WTC11 (cell line): Measurements from ENCODE around the gene CACNB4. TPM values are rescaled to one million over a fixed set of nuclear protein-coding genes. Genes with fewer than 3 reads are reported as not detected.

ENCODE experiments used
- ATAC-seq: fragments of 200-7000 bp; cut with Tn5 transposase; 2 replicates; pipeline ENCODE4 v1.10.0; 2021; ENCODE audit warnings: mild to moderate bottlenecking, moderate library complexity
- CTCF ChIA-PET: fragments of 300-600 bp; sonication (Branson Sonifier 250); formaldehyde crosslinking; loops from one replicate; lab custom pipeline; 2021; ENCODE audit warnings: antibody characterized with exemption; lab: Charles Lee
- POLR2A ChIA-PET: fragments of 350-600 bp; sonication (Branson Sonifier 250); formaldehyde crosslinking; loops from one replicate; lab custom pipeline; 2021; ENCODE audit warnings: antibody characterized with exemption; lab: Charles Lee
- DNase-seq: peaks from one replicate; pipeline ENCODE4 v3.0.0; 2021; ENCODE audit warnings: low spot score
- H3K27ac Mint-ChIP-seq: 2 replicates; pipeline ENCODE4 v1.8.0; 2021; ENCODE audit warnings: mixed read lengths
- H3K27me3 Mint-ChIP-seq: 2 replicates; pipeline ENCODE4 v1.8.0; 2021; ENCODE audit warnings: low read depth, mild to moderate bottlenecking, moderate library complexity, mixed read lengths
- H3K36me3 Mint-ChIP-seq: 2 replicates; pipeline ENCODE4 v1.8.0; 2021; ENCODE audit warnings: mixed read lengths
- H3K4me1 Mint-ChIP-seq: 2 replicates; pipeline ENCODE4 v1.8.0; 2022; ENCODE audit warnings: mixed read lengths
- H3K4me3 Mint-ChIP-seq: 2 replicates; pipeline ENCODE4 v1.8.0; 2021; ENCODE audit warnings: mild to moderate bottlenecking, moderate library complexity, mixed read lengths
- H3K9me3 Mint-ChIP-seq: 2 replicates; pipeline ENCODE4 v1.8.0; 2021; ENCODE audit warnings: mixed read lengths
- ERG ChIP-seq: fragments of 250-450 bp; sonication (Bioruptor Pico); IDR thresholded peaks from 2 replicates; pipeline ENCODE4 v1.8.0; 2021; ENCODE audit warnings: mild to moderate bottlenecking
- ESRRA ChIP-seq: sonication (generic); formaldehyde crosslinking; IDR thresholded peaks from 2 replicates; pipeline ENCODE4 v1.8.1; 2022; ENCODE audit warnings: mild to moderate bottlenecking, missing genetic modification reagents, borderline replicate concordance
- ETV6 ChIP-seq: sonication (generic); formaldehyde crosslinking; IDR thresholded peaks from 2 replicates; pipeline ENCODE4 v1.8.1; 2022; ENCODE audit warnings: mild to moderate bottlenecking, missing genetic modification reagents
- FOXK1 ChIP-seq: sonication (generic); formaldehyde crosslinking; IDR thresholded peaks from 2 replicates; pipeline ENCODE4 v1.8.0; 2022; ENCODE audit warnings: mild to moderate bottlenecking, moderate library complexity, missing genetic modification reagents
- GTF2I ChIP-seq: fragments of 250-450 bp; sonication (Bioruptor Pico); conservative IDR thresholded peaks from 2 replicates; pipeline ENCODE4 v1.4.0; 2021; ENCODE audit warnings: mild to moderate bottlenecking
- HMGA2 ChIP-seq: fragments of 250-450 bp; sonication (Bioruptor Pico); IDR thresholded peaks from 2 replicates; pipeline ENCODE4 v1.4.0; 2021; ENCODE audit warnings: mild to moderate bottlenecking, moderate library complexity
- IRF2 ChIP-seq: sonication (generic); formaldehyde crosslinking; IDR thresholded peaks from 2 replicates; pipeline ENCODE4 v1.8.0; 2022; ENCODE audit warnings: low read depth, missing genetic modification reagents, borderline replicate concordance
- JUN ChIP-seq: sonication (generic); formaldehyde crosslinking; IDR thresholded peaks from 2 replicates; pipeline ENCODE4 v1.8.0; 2023; ENCODE audit warnings: mild to moderate bottlenecking, missing genetic modification reagents
- NFE2L1 ChIP-seq: sonication (generic); formaldehyde crosslinking; IDR thresholded peaks from 2 replicates; pipeline ENCODE4 v1.8.1; 2023; ENCODE audit warnings: missing genetic modification reagents
- NFYB ChIP-seq: sonication (generic); formaldehyde crosslinking; conservative IDR thresholded peaks from 2 replicates; pipeline ENCODE4 v1.8.0; 2022; ENCODE audit warnings: low read depth, missing genetic modification reagents
- NR1H2 ChIP-seq: sonication (generic); formaldehyde crosslinking; IDR thresholded peaks from 2 replicates; pipeline ENCODE4 v1.9.0; 2021; ENCODE audit warnings: mild to moderate bottlenecking, moderate library complexity, missing genetic modification reagents
- NR3C1 ChIP-seq: sonication (generic); formaldehyde crosslinking; conservative IDR thresholded peaks from 2 replicates; pipeline ENCODE4 v1.8.1; 2023; ENCODE audit warnings: low read depth, mild to moderate bottlenecking, missing genetic modification reagents
- SMAD4 ChIP-seq: sonication (generic); formaldehyde crosslinking; IDR thresholded peaks from 2 replicates; pipeline ENCODE4 v1.8.0; 2022; ENCODE audit warnings: mild to moderate bottlenecking, missing genetic modification reagents
- TCF7 ChIP-seq: sonication (generic); formaldehyde crosslinking; IDR thresholded peaks from 2 replicates; pipeline ENCODE4 v1.8.0; 2022; ENCODE audit warnings: mild to moderate bottlenecking, low read depth, missing genetic modification reagents, moderate library complexity
- TEAD1 ChIP-seq: sonication (generic); formaldehyde crosslinking; IDR thresholded peaks from 2 replicates; pipeline ENCODE4 v1.8.0; 2022; ENCODE audit warnings: mild to moderate bottlenecking, missing genetic modification reagents
- TEAD4 ChIP-seq: sonication (generic); formaldehyde crosslinking; IDR thresholded peaks from 2 replicates; pipeline ENCODE4 v1.8.0; 2022; ENCODE audit warnings: mild to moderate bottlenecking, missing genetic modification reagents
- USF1 ChIP-seq: sonication (generic); formaldehyde crosslinking; IDR thresholded peaks from 2 replicates; pipeline ENCODE4 v1.8.0; 2022; ENCODE audit warnings: mild to moderate bottlenecking, missing genetic modification reagents
- ZNF121 ChIP-seq: sonication (generic); formaldehyde crosslinking; IDR thresholded peaks from 2 replicates; pipeline ENCODE4 v1.8.0; 2023; ENCODE audit warnings: missing genetic modification reagents
- ZNF138 ChIP-seq: sonication (generic); formaldehyde crosslinking; conservative IDR thresholded peaks from 2 replicates; pipeline ENCODE4 v1.8.1; 2022; ENCODE audit warnings: mild to moderate bottlenecking, moderate library complexity, missing genetic modification reagents
- ZNF317 ChIP-seq: sonication (generic); formaldehyde crosslinking; IDR thresholded peaks from 2 replicates; pipeline ENCODE4 v1.8.1; 2023; ENCODE audit warnings: low read depth, mild to moderate bottlenecking, moderate library complexity, missing genetic modification reagents, borderline replicate concordance
- ZNF416 ChIP-seq: fragments of 250-450 bp; sonication (Bioruptor Pico); IDR thresholded peaks from 2 replicates; pipeline ENCODE4 v1.9.0; 2021; ENCODE audit warnings: mild to moderate bottlenecking, inconsistent platforms
- ZNF532 ChIP-seq: fragments of 250-450 bp; sonication (Bioruptor Pico); IDR thresholded peaks from 2 replicates; pipeline ENCODE4 v1.9.0; 2021; ENCODE audit warnings: mild to moderate bottlenecking, borderline replicate concordance
- total RNA-seq: library from RNA; stranded (reverse); gene quantifications from 3 replicates; pipeline ENCODE4 v1.2.3, GENCODE V29; 2021
- TF ChIP-seq, protein P1 (sequence below): fragments of 250-450 bp; sonication (Bioruptor Pico); IDR thresholded peaks from 2 replicates; pipeline ENCODE4 v1.9.0; 2021; ENCODE audit warnings: moderate library complexity, mild to moderate bottlenecking, inconsistent platforms, borderline replicate concordance
- TF ChIP-seq, protein P2 (sequence below): fragments of 250-450 bp; sonication (Bioruptor Pico); IDR thresholded peaks from 2 replicates; pipeline ENCODE4 v1.9.0; 2021; ENCODE audit warnings: mild to moderate bottlenecking
- TF ChIP-seq, protein P3 (sequence below): sonication (generic); formaldehyde crosslinking; IDR thresholded peaks from 2 replicates; pipeline ENCODE4 v1.8.1; 2023; ENCODE audit warnings: mild to moderate bottlenecking, missing genetic modification reagents

Gene CACNB4
- total RNA-seq, 1 experiment from 2014 or later = 4.7 TPM

GRCh38 chr2:151869291-151869690 lies 229.6 kb downstream of the CACNB4 start:
- no peak for TF ChIP-seq ESRRA (CRISPR knock-in tag)
- TF ChIP-seq GTF2I (CRISPR knock-in tag) = no peak
- TF ChIP-seq, protein P1, sequence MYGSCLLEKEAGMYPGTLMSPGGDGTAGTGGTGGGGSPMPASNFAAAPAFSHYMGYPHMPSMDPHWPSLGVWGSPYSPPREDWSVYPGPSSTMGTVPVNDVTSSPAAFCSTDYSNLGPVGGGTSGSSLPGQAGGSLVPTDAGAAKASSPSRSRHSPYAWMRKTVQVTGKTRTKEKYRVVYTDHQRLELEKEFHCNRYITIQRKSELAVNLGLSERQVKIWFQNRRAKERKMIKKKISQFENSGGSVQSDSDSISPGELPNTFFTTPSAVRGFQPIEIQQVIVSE (CRISPR knock-in tag) = no peak
- no peak for TF ChIP-seq ZNF121 (CRISPR knock-in tag)
- TF ChIP-seq JUN (CRISPR knock-in tag) = no peak
- TF ChIP-seq HMGA2 (CRISPR knock-in tag) = no peak
- TF ChIP-seq ZNF138 (CRISPR knock-in tag) = no peak
- no peak for TF ChIP-seq TCF7 (CRISPR knock-in tag)
- TF ChIP-seq SMAD4 (CRISPR knock-in tag) = no peak
- TF ChIP-seq TEAD4 (CRISPR knock-in tag) = no peak
- no peak for TF ChIP-seq ZNF416 (CRISPR knock-in tag)
- no peak for TF ChIP-seq ERG
- no peak for TF ChIP-seq NR3C1 (CRISPR knock-in tag)
- TF ChIP-seq ZNF532 (CRISPR knock-in tag) = no peak
- TF ChIP-seq, protein P2, sequence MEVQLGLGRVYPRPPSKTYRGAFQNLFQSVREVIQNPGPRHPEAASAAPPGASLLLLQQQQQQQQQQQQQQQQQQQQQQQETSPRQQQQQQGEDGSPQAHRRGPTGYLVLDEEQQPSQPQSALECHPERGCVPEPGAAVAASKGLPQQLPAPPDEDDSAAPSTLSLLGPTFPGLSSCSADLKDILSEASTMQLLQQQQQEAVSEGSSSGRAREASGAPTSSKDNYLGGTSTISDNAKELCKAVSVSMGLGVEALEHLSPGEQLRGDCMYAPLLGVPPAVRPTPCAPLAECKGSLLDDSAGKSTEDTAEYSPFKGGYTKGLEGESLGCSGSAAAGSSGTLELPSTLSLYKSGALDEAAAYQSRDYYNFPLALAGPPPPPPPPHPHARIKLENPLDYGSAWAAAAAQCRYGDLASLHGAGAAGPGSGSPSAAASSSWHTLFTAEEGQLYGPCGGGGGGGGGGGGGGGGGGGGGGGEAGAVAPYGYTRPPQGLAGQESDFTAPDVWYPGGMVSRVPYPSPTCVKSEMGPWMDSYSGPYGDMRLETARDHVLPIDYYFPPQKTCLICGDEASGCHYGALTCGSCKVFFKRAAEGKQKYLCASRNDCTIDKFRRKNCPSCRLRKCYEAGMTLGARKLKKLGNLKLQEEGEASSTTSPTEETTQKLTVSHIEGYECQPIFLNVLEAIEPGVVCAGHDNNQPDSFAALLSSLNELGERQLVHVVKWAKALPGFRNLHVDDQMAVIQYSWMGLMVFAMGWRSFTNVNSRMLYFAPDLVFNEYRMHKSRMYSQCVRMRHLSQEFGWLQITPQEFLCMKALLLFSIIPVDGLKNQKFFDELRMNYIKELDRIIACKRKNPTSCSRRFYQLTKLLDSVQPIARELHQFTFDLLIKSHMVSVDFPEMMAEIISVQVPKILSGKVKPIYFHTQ (CRISPR knock-in tag) = no peak
- TF ChIP-seq NR1H2 (CRISPR knock-in tag) = no peak
- TF ChIP-seq ZNF317 = no peak
- ATAC-seq (peak; percentile 39), DNase-seq (no peak)
- ChIA-PET POLR2A (no interaction called here), CTCF (no interaction called here)
- no peaks in the 10 kb centered on the region for H3K27me3 Mint-ChIP-seq
- H3K36me3 Mint-ChIP-seq = no peaks in the 10 kb centered on the region
- no peak overlapping the region for H3K4me3 Mint-ChIP-seq
- H3K4me1 Mint-ChIP-seq = peaks cover 8% of the 10 kb centered on the region; the same call in 1 of the 2 replicates
- H3K27ac Mint-ChIP-seq = no peak overlapping the region
- H3K9me3 Mint-ChIP-seq = no peaks in the 10 kb centered on the region

DNA sequence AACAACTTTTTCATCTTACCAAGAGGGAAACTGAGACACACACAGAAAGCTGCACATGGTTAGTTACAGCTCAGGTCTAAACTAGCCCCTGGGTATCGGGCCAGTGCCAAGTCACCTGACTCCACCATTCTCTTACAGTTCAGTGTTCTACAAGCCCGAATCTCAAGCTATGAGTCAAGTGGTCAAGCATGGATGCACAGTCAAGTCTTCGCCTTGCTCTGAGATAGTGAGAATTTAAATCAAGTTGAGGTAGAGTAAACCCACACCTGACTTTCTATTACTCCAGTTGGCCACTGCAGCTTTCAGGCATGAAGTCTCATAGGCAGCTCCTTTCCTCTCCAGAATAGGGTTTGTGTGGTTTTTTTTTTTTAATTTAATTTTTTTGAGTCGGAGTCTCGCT lies 236.1 kb downstream of the CACNB4 start:
- no peak for DNase-seq
- ChIA-PET CTCF (no interaction called here), POLR2A (no interaction called here)
- no peak for TF ChIP-seq TEAD1 (CRISPR knock-in tag)
- no peak for TF ChIP-seq IRF2 (CRISPR knock-in tag)
- TF ChIP-seq NFE2L1 (CRISPR knock-in tag) = no peak
- TF ChIP-seq, protein P3, sequence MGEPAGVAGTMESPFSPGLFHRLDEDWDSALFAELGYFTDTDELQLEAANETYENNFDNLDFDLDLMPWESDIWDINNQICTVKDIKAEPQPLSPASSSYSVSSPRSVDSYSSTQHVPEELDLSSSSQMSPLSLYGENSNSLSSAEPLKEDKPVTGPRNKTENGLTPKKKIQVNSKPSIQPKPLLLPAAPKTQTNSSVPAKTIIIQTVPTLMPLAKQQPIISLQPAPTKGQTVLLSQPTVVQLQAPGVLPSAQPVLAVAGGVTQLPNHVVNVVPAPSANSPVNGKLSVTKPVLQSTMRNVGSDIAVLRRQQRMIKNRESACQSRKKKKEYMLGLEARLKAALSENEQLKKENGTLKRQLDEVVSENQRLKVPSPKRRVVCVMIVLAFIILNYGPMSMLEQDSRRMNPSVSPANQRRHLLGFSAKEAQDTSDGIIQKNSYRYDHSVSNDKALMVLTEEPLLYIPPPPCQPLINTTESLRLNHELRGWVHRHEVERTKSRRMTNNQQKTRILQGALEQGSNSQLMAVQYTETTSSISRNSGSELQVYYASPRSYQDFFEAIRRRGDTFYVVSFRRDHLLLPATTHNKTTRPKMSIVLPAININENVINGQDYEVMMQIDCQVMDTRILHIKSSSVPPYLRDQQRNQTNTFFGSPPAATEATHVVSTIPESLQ (CRISPR knock-in tag) = no peak
- no peak for TF ChIP-seq ETV6
- no peak for TF ChIP-seq USF1 (CRISPR knock-in tag)
- TF ChIP-seq NFYB = no peak
- TF ChIP-seq FOXK1 (CRISPR knock-in tag) = no peak
- no peaks in the 10 kb centered on the region for H3K27me3 Mint-ChIP-seq
- H3K4me1 Mint-ChIP-seq = peaks cover 5% of the 10 kb centered on the region; the same call in 1 of the 2 replicates
- no peak for ATAC-seq
- no peaks in the 10 kb centered on the region for H3K9me3 Mint-ChIP-seq
- no peak overlapping the region for H3K27ac Mint-ChIP-seq
- H3K4me3 Mint-ChIP-seq = no peak overlapping the region
- no peaks in the 10 kb centered on the region for H3K36me3 Mint-ChIP-seq
